AG04450 (cell line): ENCODE measurements around the gene FOXC1. TPM values are rescaled to one million over a fixed set of nuclear protein-coding genes. Genes with fewer than 3 reads are reported as not detected.

ENCODE experiments used
- CTCF ChIA-PET: fragments of 300-600, 350-600 bp; formaldehyde crosslinking; extraction: SDS; loops from one replicate; lab custom pipeline; 2022; ENCODE audit warnings: antibody characterized with exemption, inconsistent platforms; lab: Charles Lee
- POLR2A ChIA-PET: fragments of 350-600 bp; formaldehyde crosslinking; extraction: SDS; loops from one replicate; lab custom pipeline; 2021; ENCODE audit warnings: antibody characterized with exemption, inconsistent platforms; lab: Yijun Ruan, JAX
- DNase-seq: peaks from one replicate; pipeline ENCODE4 v3.0.0-alpha.2; 2011; ENCODE audit warnings: low read depth, low spot score
- H3K27ac ChIP-seq: one replicate; pipeline ENCODE4 v1.5.1; 2012; ENCODE audit warnings: low read depth, low read length, control low read depth
- H3K27me3 ChIP-seq: one replicate; pipeline ENCODE4 v1.6.0; 2012; ENCODE audit warnings: low read length; ENCODE audit not compliant: control insufficient read depth, insufficient read depth
- H3K4me3 ChIP-seq: 2 replicates; pipeline ENCODE4 v1.5.1; 2011; ENCODE audit warnings: mild to moderate bottlenecking, low read depth, low read length, control low read depth
- H3K9me3 ChIP-seq: 2 replicates; pipeline ENCODE4 v1.5.1; 2012; ENCODE audit warnings: low read length; ENCODE audit not compliant: control insufficient read depth, insufficient read depth
- polyA plus RNA-seq: library from polyadenylated mRNA; depleted of rRNA; stranded (reverse); fragments of >200 nt; gene quantifications from 2 replicates; pipeline ENCODE4 v1.2.3, GENCODE V29; 2011
- TF ChIP-seq, protein P1 (sequence below): IDR thresholded peaks from 2 replicates; pipeline ENCODE4 v1.5.1; 2011; ENCODE audit warnings: low read depth, low read length, control low read depth, inconsistent platforms

FOXC1 gene
- polyA plus RNA-seq, 1 experiment: 3.7 TPM

DNA sequence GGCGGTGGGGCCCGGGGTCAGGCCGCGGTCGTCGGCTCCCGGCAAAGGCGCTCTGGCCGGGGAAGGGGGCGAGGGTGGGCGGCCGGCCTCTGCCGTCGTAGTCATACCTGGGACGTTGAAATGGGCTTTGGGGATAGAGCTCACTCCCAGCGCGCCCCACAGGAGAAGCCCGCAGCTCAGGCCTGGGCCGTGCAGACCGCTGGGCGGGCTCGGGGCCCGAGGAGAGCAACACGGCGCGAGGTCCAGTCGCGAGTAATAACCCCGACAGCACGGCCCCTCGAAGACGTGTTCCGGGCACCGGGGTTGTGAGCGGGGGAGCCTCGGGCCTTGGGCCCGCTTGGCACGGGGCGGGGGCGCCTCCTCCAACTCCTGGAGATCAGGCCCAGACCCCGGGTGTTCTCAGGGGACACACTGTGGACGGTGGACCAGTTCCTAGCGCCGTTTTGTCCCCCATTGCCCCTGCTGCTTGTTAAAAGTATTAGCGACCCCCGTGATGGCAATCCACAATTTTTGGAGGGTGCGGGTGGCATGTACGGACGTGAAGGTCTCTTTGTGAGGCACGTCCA, 10.9 kb downstream of the FOXC1 start:
- no peak overlapping the region for H3K4me3 ChIP-seq
- H3K27me3 ChIP-seq: peaks cover 12% of the 10 kb centered on the region
- peaks cover 15% of the 10 kb centered on the region; the same call in 1 of the 2 replicates for H3K9me3 ChIP-seq
- DNase-seq: no peak
- POLR2A ChIA-PET: no interaction called here
- TF ChIP-seq, protein P1, sequence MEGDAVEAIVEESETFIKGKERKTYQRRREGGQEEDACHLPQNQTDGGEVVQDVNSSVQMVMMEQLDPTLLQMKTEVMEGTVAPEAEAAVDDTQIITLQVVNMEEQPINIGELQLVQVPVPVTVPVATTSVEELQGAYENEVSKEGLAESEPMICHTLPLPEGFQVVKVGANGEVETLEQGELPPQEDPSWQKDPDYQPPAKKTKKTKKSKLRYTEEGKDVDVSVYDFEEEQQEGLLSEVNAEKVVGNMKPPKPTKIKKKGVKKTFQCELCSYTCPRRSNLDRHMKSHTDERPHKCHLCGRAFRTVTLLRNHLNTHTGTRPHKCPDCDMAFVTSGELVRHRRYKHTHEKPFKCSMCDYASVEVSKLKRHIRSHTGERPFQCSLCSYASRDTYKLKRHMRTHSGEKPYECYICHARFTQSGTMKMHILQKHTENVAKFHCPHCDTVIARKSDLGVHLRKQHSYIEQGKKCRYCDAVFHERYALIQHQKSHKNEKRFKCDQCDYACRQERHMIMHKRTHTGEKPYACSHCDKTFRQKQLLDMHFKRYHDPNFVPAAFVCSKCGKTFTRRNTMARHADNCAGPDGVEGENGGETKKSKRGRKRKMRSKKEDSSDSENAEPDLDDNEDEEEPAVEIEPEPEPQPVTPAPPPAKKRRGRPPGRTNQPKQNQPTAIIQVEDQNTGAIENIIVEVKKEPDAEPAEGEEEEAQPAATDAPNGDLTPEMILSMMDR: no peak
- CTCF ChIA-PET: no interaction called here
- H3K27ac ChIP-seq: no peak overlapping the region

DNA sequence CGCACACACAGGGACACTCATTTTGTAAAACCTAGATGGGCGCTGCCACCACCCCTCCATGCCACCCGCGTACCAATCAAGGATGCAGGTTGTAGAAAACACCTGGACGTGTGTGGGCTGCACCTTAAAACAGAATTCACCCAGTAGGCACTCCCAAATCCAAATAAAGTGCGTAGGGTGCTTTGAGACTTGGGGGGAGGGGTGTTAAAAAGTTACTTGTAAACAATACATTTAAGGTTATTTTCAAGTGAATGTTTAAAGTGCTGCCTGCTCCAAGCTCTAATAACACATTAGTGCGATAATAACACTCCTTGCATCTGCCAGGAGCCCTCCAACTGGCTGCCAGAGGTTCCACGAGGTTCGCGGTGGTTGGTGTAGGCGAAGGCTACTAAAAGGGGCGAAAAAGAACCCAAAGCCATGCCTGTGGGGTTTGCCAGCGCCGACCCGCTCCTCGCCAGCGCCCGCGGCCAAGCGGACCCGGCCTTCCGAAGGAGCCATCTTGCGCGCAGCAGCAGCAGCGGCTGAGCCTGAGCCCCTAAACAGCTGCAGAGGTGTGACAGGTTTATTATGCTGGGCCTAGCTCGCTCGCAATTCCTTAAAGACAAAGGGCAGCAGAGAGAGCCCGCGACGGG, 11.5 kb downstream of the FOXC1 start:
- Histone ChIP-seq H3K9me3 (peaks cover 15% of the 10 kb centered on the region; the same call in 1 of the 2 replicates), H3K4me3 (no peak overlapping the region), H3K27me3 (peaks cover 17% of the 10 kb centered on the region), H3K27ac (no peak overlapping the region)
- DNase-seq: no peak
- ChIA-PET POLR2A (no interaction called here), CTCF (no interaction called here)
- TF ChIP-seq, protein P1: no peak

DNA sequence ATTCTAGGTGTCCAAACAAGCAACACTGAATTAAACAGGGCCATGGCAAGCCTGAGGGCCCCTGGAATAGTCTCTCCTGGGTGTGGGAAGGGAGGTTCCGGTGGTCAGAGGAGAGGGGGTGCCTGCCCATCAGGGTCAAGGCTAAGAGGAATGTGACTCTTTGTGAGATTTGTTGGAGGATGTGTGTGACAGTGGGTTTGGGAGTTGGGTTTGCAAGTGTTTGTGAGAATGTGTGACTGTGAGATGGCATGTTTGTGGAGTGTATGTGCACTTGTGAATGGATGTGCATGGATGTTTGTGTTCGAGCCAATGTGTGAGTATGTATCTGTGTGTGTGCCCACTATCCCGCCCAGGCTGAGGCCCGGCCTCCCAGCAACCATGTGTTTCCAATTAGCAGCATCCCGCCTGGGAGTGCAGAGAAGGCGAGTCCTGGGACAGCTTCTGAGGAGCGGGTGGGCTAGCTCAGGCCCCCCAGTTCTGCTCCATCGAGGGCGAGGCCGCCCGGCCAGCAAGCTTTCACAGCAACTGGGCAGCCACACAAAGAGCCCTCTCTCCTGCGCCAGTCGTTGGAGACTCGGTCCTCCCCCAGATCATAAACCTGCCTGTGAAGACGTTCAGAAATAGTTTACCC, 12.6 kb downstream of the FOXC1 start:
- DNase-seq: no peak

DNA sequence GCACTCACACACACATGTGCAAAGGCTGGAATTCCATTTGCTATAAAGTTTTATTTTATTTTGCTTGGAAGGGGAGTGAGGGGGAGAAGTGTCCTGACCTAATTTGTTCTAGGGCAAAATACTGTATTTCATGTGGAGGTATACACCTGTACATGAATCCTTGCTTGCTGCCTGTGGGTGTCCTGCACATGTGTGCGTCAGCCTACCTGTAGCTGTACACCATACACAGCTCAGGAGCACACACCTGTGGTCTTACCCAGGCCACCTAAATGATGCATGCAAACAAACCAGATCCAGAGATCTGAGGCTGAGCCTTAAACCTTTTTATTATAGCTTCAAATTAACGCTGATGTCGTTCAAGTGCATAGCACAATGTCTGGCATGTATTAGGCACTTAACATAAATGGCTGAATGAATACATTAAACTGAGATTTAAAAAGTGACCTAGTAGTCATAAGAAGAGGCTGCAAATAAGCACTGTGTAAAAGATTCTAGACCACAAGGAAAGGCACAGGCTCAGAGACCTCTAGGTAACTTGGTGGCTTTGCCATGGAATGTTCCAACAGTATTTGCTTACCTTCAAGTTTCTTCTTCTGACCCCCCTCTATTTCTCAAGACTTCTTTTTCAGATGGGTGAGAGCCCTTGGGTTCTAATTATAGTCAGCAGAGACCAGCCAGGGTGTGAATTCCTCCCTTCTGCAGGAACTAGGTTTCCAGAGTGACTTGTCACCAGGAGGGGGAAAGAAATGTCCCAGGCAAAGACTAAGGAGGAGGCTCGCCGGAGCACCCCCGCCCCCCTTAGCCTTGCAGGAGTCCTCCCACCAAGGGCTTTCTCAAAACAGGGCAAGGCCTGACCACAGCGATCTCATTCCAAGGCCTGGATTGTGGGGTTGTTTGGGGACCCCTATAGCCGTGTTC, 13.4 kb downstream of the FOXC1 start:
- Histone ChIP-seq H3K4me3 (no peak overlapping the region), H3K27ac (no peak overlapping the region), H3K27me3 (peaks cover 26% of the 10 kb centered on the region), H3K9me3 (peaks cover 15% of the 10 kb centered on the region; the same call in 1 of the 2 replicates)
- DNase-seq: no peak
- ChIA-PET CTCF (interaction anchor here (0.5 kb wide), 1 partner anchor 276 kb away, joined by 4 read pairs; no protein-coding TSS in a partner anchor), POLR2A (no interaction called here)
- TF ChIP-seq, protein P1: no peak

More for the DNA sequence above, 12.6 kb downstream of the FOXC1 start:
- ChIA-PET POLR2A (no interaction called here), CTCF (no interaction called here)
- TF ChIP-seq, protein P1: no peak
- Histone ChIP-seq H3K9me3 (peaks cover 15% of the 10 kb centered on the region; the same call in 1 of the 2 replicates), H3K27me3 (peaks cover 22% of the 10 kb centered on the region), H3K27ac (no peak overlapping the region), H3K4me3 (no peak overlapping the region)
